Heart left ventricle (tissue), 16 donors: ENCODE data around the gene SLIT3. TPM values are rescaled to one million over a fixed set of nuclear protein-coding genes. Genes with fewer than 3 reads are reported as not detected.

Experiments
- ATAC-seq, 4 donors: fragments of 200-7000 bp; cut with Tn5 transposase; one replicate each; pipeline ENCODE4 v1.9.1; 2020 to 2022; ENCODE audit warnings: moderate library complexity in 4 of 4, mild to moderate bottlenecking in 3 of 4, moderate number of reproducible peaks in 1 of 4
- DNase-seq, 5 donors: peaks; one replicate each; pipeline ENCODE4 v3.0.0-alpha.2; 2020
- H3K27ac ChIP-seq, 12 donors: fragments of 200-600 bp; sonication (generic) in 4 of 12; one replicate each; pipeline versions ENCODE4 v1.5.0 to v1.8.0; 2016 to 2022; ENCODE audit warnings: mild to moderate bottlenecking in 2 of 12
- H3K27me3 ChIP-seq, 9 donors: fragments of 200-600 bp; sonication (generic) in 2 of 9; one replicate each; pipeline versions ENCODE4 v1.5.1 to v1.8.0; 2016 to 2022; ENCODE audit warnings: mild to moderate bottlenecking in 3 of 9
- H3K36me3 ChIP-seq, 9 donors: fragments of 200-600 bp; sonication (generic) in 2 of 9; one replicate each; pipeline versions ENCODE4 v1.5.0 to v1.8.0; 2018 to 2022; ENCODE audit warnings: mild to moderate bottlenecking in 2 of 9
- H3K4me1 ChIP-seq, 12 donors: fragments of 200-600 bp; sonication (generic) in 4 of 12; one replicate each; pipeline versions ENCODE4 v1.5.0 to v1.8.0; 2016 to 2022; ENCODE audit warnings: mild to moderate bottlenecking in 3 of 12
- H3K4me3 ChIP-seq, 12 donors: fragments of 200-600 bp; sonication (generic) in 4 of 12; one replicate each; pipeline versions ENCODE4 v1.5.0 to v1.8.0; 2017 to 2022; ENCODE audit warnings: mild to moderate bottlenecking in 9 of 12, moderate library complexity in 4 of 12
- H3K9me3 ChIP-seq, 12 donors: fragments of 200-600 bp; sonication (generic) in 4 of 12; one replicate each; pipeline versions ENCODE4 v1.5.0 to v1.8.0; 2016 to 2022; ENCODE audit warnings: mild to moderate bottlenecking in 1 of 12
- POLR2A ChIP-seq, 2 donors: fragments of 450-650 bp; IDR thresholded peaks; one replicate each; pipeline ENCODE4 v1.6.1; 2017; ENCODE audit warnings: antibody characterized with exemption in 2 of 2, mild to moderate bottlenecking in 2 of 2, moderate library complexity in 2 of 2
- WGBS, 4 donors: extraction: QIAGEN DNeasy Blood & Tissue Kit in 2 of 4; methylation state at CpG; one replicate each; pipeline versions ENCODE4 v1.1.5 to v1.1.7; 2013 to 2018; 5-methylcytosine and 5-hydroxymethylcytosine counted together
- intact Hi-C, 10 donors: fragments of 100-400 bp; cut with DNase I; formaldehyde crosslinking; loops; one replicate each; pipeline versions ENCODE4 v1.11.1 to v1.14.2; 2022
- polyA plus RNA-seq, 2 donors: library from polyadenylated mRNA; stranded (reverse); fragments of 200-250 nt; gene quantifications; one replicate each; pipeline ENCODE4 v1.2.3, GENCODE V29; 2013
- total RNA-seq, 9 donors: library from RNA; depleted of rRNA in 2 of 9; stranded (reverse); fragments of >200 nt in 2 of 9; fragmentation: NEBNext Ultra II Directional in 3 of 9; extraction: Animal tissue kit (Norgen Biotek cat#: 25700) in 3 of 9; gene quantifications; one replicate each; pipeline versions ENCODE4 v1.1.0 to v1.2.4, GENCODE V29; 2016 to 2023
- TF ChIP-seq, protein P1 (sequence below), 12 donors: fragments of 200-600 bp; sonication (generic) in 4 of 12; IDR thresholded peaks; one replicate each; pipeline versions ENCODE4 v1.5.0 to v1.8.0; 2018 to 2022; ENCODE audit warnings: antibody characterized with exemption in 12 of 12, mild to moderate bottlenecking in 5 of 12
- donor health status: ischemic (EF 13 %, LVEDD 7.1; RV severe dilation, severe dysfunction).
- donor health status: healthy with polysubstance abuse.
- donor health status: DM: no; HTN: yes; CAD: no.
- donor health status: DM: no; HTN: no; CAD: no.
- donor health status: ischemic (EF 25% LVEDD 6.9; RV normal size, moderate dysfunction).
- donor health status: ischemic (EF 25% LVEDD 5.7; RV mildly dilated, moderate dysfunction).
- donor health status: healthy.
- donor health status: DM: yes; HTN: yes; CAD: no.
- donor health status: ischemic (EF 35%, LVEDD 5.7; RV mildly dilated, moderate dysfunction).
- donor health status: nonischemic (EF 11% LVEDD 7.7; RV severe dilation, severe dysfunction).
- donor health status: DM: yes; HTN: yes; CAD: no.
- donor health status: PGD.
- donor health status: ischemic (EF 29% LVEDD 5.4; RV normal size, mild dysfunction).
- donor health status: nonischemic (EF 23%, LVEDD 6.1; RV moderate dilation, normal function).

The SLIT3 gene
- total and polyA plus RNA-seq, 11 donors: 2.3 to 40.3 (median 14.4) TPM

DNA sequence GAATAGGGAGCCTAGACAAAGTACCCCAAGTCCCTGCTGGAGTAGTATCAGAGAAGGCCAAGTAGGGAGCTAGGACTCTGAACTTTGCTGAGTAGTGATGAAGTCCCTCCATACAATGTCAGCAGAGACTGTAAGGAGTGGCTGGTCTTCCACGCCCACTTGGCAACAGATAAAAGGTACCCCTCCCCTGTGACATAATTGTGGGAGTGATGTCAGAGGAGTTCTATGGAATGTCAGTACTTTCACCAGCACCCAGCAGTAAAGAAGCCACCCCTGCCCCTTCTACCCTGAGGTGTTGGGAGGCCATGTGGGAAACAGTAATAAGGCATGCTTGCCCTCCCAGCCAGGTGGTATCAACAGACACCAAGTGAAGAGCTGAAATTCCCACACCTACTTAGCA is 143.9 kb downstream of the SLIT3 start:
- ATAC-seq (no peak), DNase-seq (no peak)
- TF ChIP-seq, protein P1, sequence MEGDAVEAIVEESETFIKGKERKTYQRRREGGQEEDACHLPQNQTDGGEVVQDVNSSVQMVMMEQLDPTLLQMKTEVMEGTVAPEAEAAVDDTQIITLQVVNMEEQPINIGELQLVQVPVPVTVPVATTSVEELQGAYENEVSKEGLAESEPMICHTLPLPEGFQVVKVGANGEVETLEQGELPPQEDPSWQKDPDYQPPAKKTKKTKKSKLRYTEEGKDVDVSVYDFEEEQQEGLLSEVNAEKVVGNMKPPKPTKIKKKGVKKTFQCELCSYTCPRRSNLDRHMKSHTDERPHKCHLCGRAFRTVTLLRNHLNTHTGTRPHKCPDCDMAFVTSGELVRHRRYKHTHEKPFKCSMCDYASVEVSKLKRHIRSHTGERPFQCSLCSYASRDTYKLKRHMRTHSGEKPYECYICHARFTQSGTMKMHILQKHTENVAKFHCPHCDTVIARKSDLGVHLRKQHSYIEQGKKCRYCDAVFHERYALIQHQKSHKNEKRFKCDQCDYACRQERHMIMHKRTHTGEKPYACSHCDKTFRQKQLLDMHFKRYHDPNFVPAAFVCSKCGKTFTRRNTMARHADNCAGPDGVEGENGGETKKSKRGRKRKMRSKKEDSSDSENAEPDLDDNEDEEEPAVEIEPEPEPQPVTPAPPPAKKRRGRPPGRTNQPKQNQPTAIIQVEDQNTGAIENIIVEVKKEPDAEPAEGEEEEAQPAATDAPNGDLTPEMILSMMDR (IDR thresholded peaks at IDR 0.05): no peak
- no peak for TF ChIP-seq POLR2A (IDR thresholded peaks at IDR 0.05)
- H3K36me3 ChIP-seq: no peaks in the 10 kb centered on the region
- no peak overlapping the region for H3K27ac ChIP-seq
- peaks cover 0 to 26% (median 11%) of the 10 kb centered on the region in 12 donors for H3K9me3 ChIP-seq
- H3K4me3 ChIP-seq: no peak overlapping the region
- intact Hi-C loops: no loop called here
- H3K4me1 ChIP-seq: peaks cover 0 to 16% (median 1%) of the 10 kb centered on the region in 12 donors
- no peaks in the 10 kb centered on the region for H3K27me3 ChIP-seq
- WGBS, 4 donors: 50 to 87% (median 83%) methylated on average over 1 of the region's 1 CpG

DNA sequence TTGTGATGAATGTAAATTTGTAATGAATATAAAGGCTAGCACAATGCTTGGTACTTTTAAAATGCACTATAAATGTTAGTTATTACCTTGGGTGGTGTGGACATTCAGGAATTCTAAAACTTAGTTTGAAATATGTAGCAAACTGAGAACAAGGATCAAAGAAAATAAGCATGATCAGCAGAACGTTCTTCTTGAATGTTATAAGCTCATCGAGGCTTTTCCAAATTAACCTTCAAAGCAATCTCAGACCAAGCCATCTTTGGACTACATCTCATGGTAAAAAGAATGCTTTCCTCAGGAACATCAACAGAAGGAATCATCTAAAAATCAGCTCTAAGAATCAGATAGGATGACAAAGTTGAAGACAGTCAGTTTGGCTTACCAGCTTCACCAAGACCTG is 146.3 kb downstream of the SLIT3 start:
- no peak for ATAC-seq
- 75 to 95% (median 82%) methylated on average over 2 of the region's 2 CpGs for WGBS, 4 donors

DNA sequence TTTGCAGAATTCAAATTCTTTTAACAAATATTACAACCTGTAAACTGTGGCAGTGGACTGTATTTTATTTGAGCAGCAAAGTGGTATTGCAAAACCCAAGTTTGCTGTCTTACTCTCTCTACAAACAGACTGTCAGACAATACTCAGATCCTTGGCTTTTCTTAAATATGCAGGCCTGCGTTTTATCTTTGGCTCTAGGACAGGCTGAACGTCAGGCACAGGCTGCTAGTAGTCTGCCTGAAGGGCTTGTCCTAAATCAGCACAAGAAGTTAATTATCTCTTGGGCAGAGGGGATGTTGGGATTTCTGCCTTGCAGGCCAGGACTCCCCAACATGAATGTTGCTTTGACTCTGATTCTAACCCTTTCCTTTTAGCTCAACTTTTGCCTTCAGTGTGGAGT is 147.5 kb downstream of the SLIT3 start:
- ATAC-seq (no peak), DNase-seq (no peak)
- TF ChIP-seq, protein P1 (IDR thresholded peaks at IDR 0.05): no peak
- TF ChIP-seq POLR2A (IDR thresholded peaks at IDR 0.05): no peak
- Histone ChIP-seq H3K27ac (no peak overlapping the region), H3K36me3 (no peaks in the 10 kb centered on the region), H3K4me3 (no peak overlapping the region), H3K9me3 (peaks cover 0 to 13% (median 4%) of the 10 kb centered on the region in 12 donors), H3K4me1 (peaks cover 0 to 7% (median 0%) of the 10 kb centered on the region in 12 donors), H3K27me3 (no peaks in the 10 kb centered on the region)
- intact Hi-C loops: no loop called here
- 18 to 55% (median 45%) methylated on average over 2 of the region's 2 CpGs for WGBS, 4 donors

More for the DNA sequence above, 146.3 kb downstream of the SLIT3 start:
- Histone ChIP-seq H3K27me3 (no peaks in the 10 kb centered on the region), H3K27ac (no peak overlapping the region), H3K9me3 (peaks cover 0 to 25% (median 11%) of the 10 kb centered on the region in 12 donors), H3K4me3 (no peak overlapping the region), H3K4me1 (peaks cover 0 to 7% (median 0%) of the 10 kb centered on the region in 12 donors), H3K36me3 (no peaks in the 10 kb centered on the region)
- no peak for TF ChIP-seq POLR2A (IDR thresholded peaks at IDR 0.05)
- TF ChIP-seq, protein P1 (IDR thresholded peaks at IDR 0.05): no peak
- intact Hi-C loops: no loop called here
- DNase-seq: no peak

DNA sequence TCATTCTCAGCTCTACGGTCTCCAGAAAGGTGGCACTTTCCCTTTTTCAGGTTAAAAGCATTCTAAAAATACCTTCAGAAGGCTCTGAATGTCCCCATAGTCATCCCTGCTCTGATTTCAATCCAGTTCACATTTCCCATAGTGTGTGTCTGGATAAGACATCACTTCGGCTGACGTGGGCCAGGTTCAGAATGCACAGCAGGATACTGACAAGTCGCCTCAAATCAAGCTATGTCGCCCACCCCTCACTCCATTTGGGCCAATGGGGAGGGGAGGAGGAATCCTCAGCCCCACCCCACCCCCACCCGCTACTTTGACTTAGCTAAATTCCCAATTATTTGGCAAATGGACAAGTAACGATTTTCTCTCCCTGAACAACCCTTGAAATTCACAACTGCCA is 148.0 kb downstream of the SLIT3 start:
- no peak for DNase-seq
- peaks cover 0 to 8% (median under 1%) of the 10 kb centered on the region in 12 donors for H3K9me3 ChIP-seq
- no peak for ATAC-seq
- intact Hi-C loops: no loop called here
- no peaks in the 10 kb centered on the region for H3K36me3 ChIP-seq
- peaks cover 0 to 7% (median 0%) of the 10 kb centered on the region in 12 donors for H3K4me1 ChIP-seq
- TF ChIP-seq POLR2A (IDR thresholded peaks at IDR 0.05): no peak
- TF ChIP-seq, protein P1 (IDR thresholded peaks at IDR 0.05): no peak
- no peaks in the 10 kb centered on the region for H3K27me3 ChIP-seq
- 83 to 92% (median 85%) methylated on average over 7 of the region's 7 CpGs for whole genome bisulfite sequencing, 4 donors
- no peak overlapping the region for H3K4me3 ChIP-seq
- H3K27ac ChIP-seq: no peak overlapping the region
